Activated naive CD4-positive, alpha-beta T cell treated with anti-CD3 and anti-CD28 coated beads for 36 hours (primary cell): Measurements from ENCODE around the gene TNFAIP6. TPM values are rescaled to one million over a fixed set of nuclear protein-coding genes. Genes with fewer than 3 reads are reported as not detected.

ENCODE experiments used
- CTCF ChIA-PET: fragments of 350-600 bp; sonication (Branson Sonifier 250); formaldehyde crosslinking; loops from one replicate; lab custom pipeline; 2021; ENCODE audit warnings: antibody characterized with exemption; lab: Charles Lee
- DNase-seq: peaks from one replicate; pipeline ENCODE4 v3.0.0-alpha.2; 2020
- H3K27ac Mint-ChIP-seq: one replicate; pipeline ENCODE4 v1.8.0; 2021; ENCODE audit warnings: mild to moderate bottlenecking, mixed read lengths
- H3K27me3 Mint-ChIP-seq: one replicate; pipeline ENCODE4 v1.8.0; 2021; ENCODE audit warnings: low read depth, mixed read lengths
- H3K36me3 Mint-ChIP-seq: one replicate; pipeline ENCODE4 v1.8.0; 2021; ENCODE audit warnings: low read depth, mixed read lengths
- H3K4me1 Mint-ChIP-seq: one replicate; pipeline ENCODE4 v1.8.0; 2021; ENCODE audit warnings: low read depth, mixed read lengths
- H3K4me3 Mint-ChIP-seq: one replicate; pipeline ENCODE4 v1.8.0; 2021; ENCODE audit warnings: mild to moderate bottlenecking, moderate library complexity, mixed read lengths
- H3K9me3 Mint-ChIP-seq: one replicate; pipeline ENCODE4 v1.8.0; 2021; ENCODE audit warnings: mixed read lengths
- intact Hi-C: fragments of 100-400 bp; cut with micrococcal nuclease; formaldehyde crosslinking; loops from one replicate; pipeline ENCODE4 v1.15.1; 2023
- total RNA-seq, 2 experiments: library from RNA; stranded (reverse); gene quantifications; one replicate each; pipeline ENCODE4 v1.2.3, GENCODE V29; 2021

Gene TNFAIP6
- total RNA-seq, 2 experiments from 2014 or later = not detected

GRCh38 chr2:151367571-151367970, 10.2 kb downstream of the TNFAIP6 start:
- Mint-ChIP-seq H3K27me3 (peaks cover 2% of the 10 kb centered on the region), H3K9me3 (no peaks in the 10 kb centered on the region)

GRCh38 chr2:151374436-151374835, 17.0 kb downstream of the TNFAIP6 start:
- Mint-ChIP-seq H3K4me3 (no peak overlapping the region), H3K27me3 (peaks cover 2% of the 10 kb centered on the region), H3K36me3 (no peaks in the 10 kb centered on the region), H3K4me1 (peaks cover 3% of the 10 kb centered on the region), H3K9me3 (no peaks in the 10 kb centered on the region), H3K27ac (no peak overlapping the region)
- intact Hi-C loops = no loop called here
- DNase-seq = no peak
- CTCF ChIA-PET = no interaction called here

More at GRCh38 chr2:151367571-151367970, 10.2 kb downstream of the TNFAIP6 start:
- intact Hi-C loops = no loop called here
- DNase-seq = no peak
- Mint-ChIP-seq H3K36me3 (no peaks in the 10 kb centered on the region), H3K4me1 (peaks cover 2% of the 10 kb centered on the region), H3K4me3 (no peak overlapping the region), H3K27ac (no peak overlapping the region)
- CTCF ChIA-PET = interaction anchor here (0.6 to 1.2 kb wide), 2 partner anchors 13 to 67 kb away, joined by 3 to 6 read pairs; no protein-coding TSS in a partner anchor

GRCh38 chr2:151379169-151379568, 21.8 kb downstream of the TNFAIP6 start:
- peaks cover 3% of the 10 kb centered on the region for H3K4me1 Mint-ChIP-seq
- no peaks in the 10 kb centered on the region for H3K27me3 Mint-ChIP-seq
- CTCF ChIA-PET = no interaction called here
- no peaks in the 10 kb centered on the region for H3K36me3 Mint-ChIP-seq
- no peak for DNase-seq
- no peak overlapping the region for H3K27ac Mint-ChIP-seq
- intact Hi-C loops = no loop called here
- H3K4me3 Mint-ChIP-seq = no peak overlapping the region
- no peaks in the 10 kb centered on the region for H3K9me3 Mint-ChIP-seq

GRCh38 chr2:151380580-151381235, 23.3 kb downstream of the TNFAIP6 start:
- H3K27ac Mint-ChIP-seq = no peak overlapping the region
- no peaks in the 10 kb centered on the region for H3K9me3 Mint-ChIP-seq
- CTCF ChIA-PET = interaction anchor here (1.2 to 1.3 kb wide), 2 partner anchors 14 to 29 kb away, joined by 3 read pairs; partner anchors contain the start of gene RIF1

GRCh38 chr2:151381266-151381665, 23.9 kb downstream of the TNFAIP6 start:
- intact Hi-C loops = no loop called here
- Mint-ChIP-seq H3K36me3 (no peaks in the 10 kb centered on the region), H3K27ac (no peak overlapping the region), H3K4me1 (peaks cover 3% of the 10 kb centered on the region), H3K27me3 (no peaks in the 10 kb centered on the region), H3K4me3 (no peak overlapping the region), H3K9me3 (no peaks in the 10 kb centered on the region)
- DNase-seq = no peak
- CTCF ChIA-PET = interaction anchor here (1.2 to 1.3 kb wide), 2 partner anchors 14 to 28 kb away, joined by 3 read pairs; partner anchors contain the start of gene RIF1

More at GRCh38 chr2:151380580-151381235, 23.3 kb downstream of the TNFAIP6 start:
- Mint-ChIP-seq H3K36me3 (no peaks in the 10 kb centered on the region), H3K4me1 (peaks cover 3% of the 10 kb centered on the region), H3K27me3 (no peaks in the 10 kb centered on the region), H3K4me3 (no peak overlapping the region)
- DNase-seq = no peak
- intact Hi-C loops = no loop called here

- Mint-ChIP-seq H3K4me3 (no peak overlapping the region), H3K27me3 (peaks cover 2% of the 10 kb centered on the region), H3K4me1 (no peaks in the 10 kb centered on the region), H3K9me3 (peaks cover 2% of the 10 kb centered on the region), H3K36me3 (no peaks in the 10 kb centered on the region), H3K27ac (no peak overlapping the region)
- CTCF ChIA-PET = no interaction called here
- intact Hi-C loops = no loop called here
- DNase-seq = no peak
Measured at GRCh38 chr2:151388011-151388410, 30.6 kb downstream of the TNFAIP6 start.

GRCh38 chr2:151391436-151391835, 34.0 kb downstream of the TNFAIP6 start:
- no peak for DNase-seq
- Mint-ChIP-seq H3K4me3 (no peak overlapping the region), H3K9me3 (peaks cover 2% of the 10 kb centered on the region), H3K4me1 (no peaks in the 10 kb centered on the region), H3K27ac (no peak overlapping the region), H3K36me3 (no peaks in the 10 kb centered on the region), H3K27me3 (peaks cover 2% of the 10 kb centered on the region)
- intact Hi-C loops = no loop called here
- CTCF ChIA-PET = no interaction called here

GRCh38 chr2:151394509-151394908, 37.1 kb downstream of the TNFAIP6 start:
- no peak overlapping the region for H3K27ac Mint-ChIP-seq
- no peak overlapping the region for H3K4me3 Mint-ChIP-seq
- peaks cover 2% of the 10 kb centered on the region for H3K9me3 Mint-ChIP-seq
- H3K36me3 Mint-ChIP-seq = no peaks in the 10 kb centered on the region
- intact Hi-C loops = no loop called here
- H3K4me1 Mint-ChIP-seq = no peaks in the 10 kb centered on the region
- H3K27me3 Mint-ChIP-seq = peaks cover 2% of the 10 kb centered on the region
- no peak for DNase-seq
- CTCF ChIA-PET = no interaction called here

GRCh38 chr2:151395509-151396374, 38.4 kb downstream of the TNFAIP6 start:
- H3K27ac Mint-ChIP-seq = no peak overlapping the region
- intact Hi-C loops = no loop called here
- DNase-seq = no peak
- H3K9me3 Mint-ChIP-seq = peaks cover 2% of the 10 kb centered on the region
- no peaks in the 10 kb centered on the region for H3K36me3 Mint-ChIP-seq
- H3K4me1 Mint-ChIP-seq = no peaks in the 10 kb centered on the region
- CTCF ChIA-PET = no interaction called here
- H3K4me3 Mint-ChIP-seq = no peak overlapping the region
- H3K27me3 Mint-ChIP-seq = peaks cover 2% of the 10 kb centered on the region

- no peak overlapping the region for H3K4me3 Mint-ChIP-seq
- no peak overlapping the region for H3K27ac Mint-ChIP-seq
- H3K9me3 Mint-ChIP-seq = no peaks in the 10 kb centered on the region
- H3K4me1 Mint-ChIP-seq = no peaks in the 10 kb centered on the region
- no peaks in the 10 kb centered on the region for H3K27me3 Mint-ChIP-seq
- DNase-seq = no peak
- H3K36me3 Mint-ChIP-seq = no peaks in the 10 kb centered on the region
- CTCF ChIA-PET = interaction anchor here (0.6 kb wide), 1 partner anchor 749 kb away, joined by 4 read pairs; no protein-coding TSS in a partner anchor
- intact Hi-C loops = no loop called here
Measured at GRCh38 chr2:151399981-151400380, 42.6 kb downstream of the TNFAIP6 start.

- Mint-ChIP-seq H3K27ac (no peak overlapping the region), H3K36me3 (no peaks in the 10 kb centered on the region), H3K9me3 (no peaks in the 10 kb centered on the region), H3K4me1 (no peaks in the 10 kb centered on the region), H3K27me3 (no peaks in the 10 kb centered on the region), H3K4me3 (no peak overlapping the region)
- intact Hi-C loops = no loop called here
- no peak for DNase-seq
- CTCF ChIA-PET = no interaction called here
Measured at GRCh38 chr2:151401149-151401548, 43.8 kb downstream of the TNFAIP6 start.

- Mint-ChIP-seq H3K36me3 (no peaks in the 10 kb centered on the region), H3K27ac (no peak overlapping the region), H3K4me3 (no peak overlapping the region), H3K9me3 (no peaks in the 10 kb centered on the region), H3K27me3 (no peaks in the 10 kb centered on the region), H3K4me1 (no peaks in the 10 kb centered on the region)
- intact Hi-C loops = no loop called here
- CTCF ChIA-PET = interaction anchor here (1.6 kb wide), 1 partner anchor 33 kb away, joined by 4 read pairs; no protein-coding TSS in a partner anchor
- DNase-seq = no peak
Measured at GRCh38 chr2:151403914-151404313, 46.5 kb downstream of the TNFAIP6 start.
